Neural progenitor cell (in vitro differentiated cells): ENCODE measurements around the gene TAS2R30. TPM values are rescaled to one million over a fixed set of nuclear protein-coding genes. Genes with fewer than 3 reads are reported as not detected.

Source experiments
- DNase-seq: peaks from one replicate; pipeline ENCODE4 v3.0.0-alpha.2; 2016; ENCODE audit warnings: low spot score
- H2AFZ ChIP-seq: fragments of 200-600 bp; sonication (generic); replicated peaks from 2 replicates; pipeline ENCODE4 v1.6.1; 2016; ENCODE audit warnings: antibody characterized with exemption
- H3F3A ChIP-seq: fragments of 200-600 bp; sonication (generic); 2 replicates; pipeline ENCODE4 v1.6.1; 2016; ENCODE audit warnings: antibody characterized with exemption, low read depth
- H3K27ac ChIP-seq: fragments of 200-600 bp; sonication (generic); 2 replicates; pipeline ENCODE4 v1.5.1; 2016; ENCODE audit warnings: mild to moderate bottlenecking
- H3K27me3 ChIP-seq: fragments of 200-600 bp; sonication (generic); 2 replicates; pipeline ENCODE4 v1.6.1; 2016; ENCODE audit warnings: mild to moderate bottlenecking, moderate library complexity
- H3K36me3 ChIP-seq: fragments of 200-600 bp; sonication (generic); 2 replicates; pipeline ENCODE4 v1.5.1; 2016
- H3K4me1 ChIP-seq: fragments of 200-600 bp; sonication (generic); 2 replicates; pipeline ENCODE4 v1.6.1; 2016; ENCODE audit warnings: mixed run types
- H3K4me2 ChIP-seq: fragments of 200-600 bp; sonication (generic); 2 replicates; pipeline ENCODE4 v1.6.1; 2016
- H3K4me3 ChIP-seq: fragments of 200-600 bp; sonication (generic); 2 replicates; pipeline ENCODE4 v1.5.1; 2016
- H3K79me2 ChIP-seq: fragments of 200-600 bp; sonication (generic); 2 replicates; pipeline ENCODE4 v1.6.1; 2016; ENCODE audit warnings: low read depth
- H3K9ac ChIP-seq: fragments of 200-600 bp; sonication (generic); 2 replicates; pipeline ENCODE4 v1.6.1; 2016
- H3K9me3 ChIP-seq: fragments of 200-600 bp; sonication (generic); 2 replicates; pipeline ENCODE4 v1.5.1; 2016; ENCODE audit warnings: low read depth
- H4K20me1 ChIP-seq: fragments of 200-600 bp; sonication (generic); 2 replicates; pipeline ENCODE4 v1.6.1; 2016; ENCODE audit warnings: low read depth
- H3K27ac Mint-ChIP-seq: 3 replicates; pipeline ENCODE4 v1.8.0; 2021; ENCODE audit warnings: mixed read lengths
- H3K27me3 Mint-ChIP-seq: 2 replicates; pipeline ENCODE4 v1.8.0; 2022; ENCODE audit warnings: low read depth, mild to moderate bottlenecking, inconsistent platforms, moderate library complexity, mixed read lengths; ENCODE audit not compliant: insufficient read depth
- H3K36me3 Mint-ChIP-seq: 3 replicates; pipeline ENCODE4 v1.8.0; 2021; ENCODE audit warnings: mixed read lengths
- H3K4me1 Mint-ChIP-seq: 3 replicates; pipeline ENCODE4 v1.8.0; 2021; ENCODE audit warnings: mixed read lengths
- H3K4me3 Mint-ChIP-seq: 3 replicates; pipeline ENCODE4 v1.8.0; 2021; ENCODE audit warnings: mild to moderate bottlenecking, moderate library complexity, mixed read lengths
- H3K9me3 Mint-ChIP-seq: 3 replicates; pipeline ENCODE4 v1.8.0; 2020; ENCODE audit warnings: mixed read lengths
- CTCF ChIP-seq: fragments of 200-600 bp; sonication (generic); IDR thresholded peaks from 2 replicates; pipeline ENCODE4 v1.5.1; 2017; ENCODE audit warnings: antibody characterized with exemption, mild to moderate bottlenecking
- EZH2 ChIP-seq: fragments of 200-600 bp; sonication (generic); IDR thresholded peaks from 2 replicates; pipeline ENCODE4 v1.6.1; 2017; ENCODE audit warnings: antibody characterized with exemption, mild to moderate bottlenecking, moderate library complexity
- EZH2phosphoT487 ChIP-seq: fragments of 200-600 bp; sonication (generic); IDR thresholded peaks from 2 replicates; pipeline ENCODE4 v1.6.1; 2017; ENCODE audit warnings: antibody characterized with exemption
- small RNA-seq: library from RNA; depleted of rRNA; stranded (forward); fragments of <200 nt; gene quantifications from one replicate; pipeline ENCODE3, GENCODE V24; 2015
- total RNA-seq: library from RNA; depleted of rRNA; stranded (reverse); fragments of >200 nt; gene quantifications from 2 replicates; pipeline ENCODE4 v1.2.3, GENCODE V29; 2015; ENCODE audit warnings: low replicate concordance

Gene TAS2R30
- total RNA-seq, 1 donor from 2014 or later: 13.1 TPM

GRCh38 chr12:11092128-11092527, 42.3 kb downstream of the TAS2R30 start, which contains the start of gene TAS2R43:
Gene TAS2R43, minus strand, starts transcription at chr12:11092313. Its CDS starts 84 bp downstream, at chr12:11092229.
- TF ChIP-seq EZH2phosphoT487 (no peak), EZH2 (no peak), CTCF (no peak)
- Histone ChIP-seq H3K79me2 (no peaks in the 10 kb centered on the region), H3K27me3 (no peaks in the 10 kb centered on the region), H3K4me3 (no peak within 1 kb of the TSS), H3F3A (no peaks in the 10 kb centered on the region), H3K9me3 (no peaks in the 10 kb centered on the region), H3K36me3 (no peaks in the 10 kb centered on the region), H3K4me2 (no peak within 1 kb of the TSS), H3K4me1 (no peaks in the 10 kb centered on the region), H3K27ac (no peak within 1 kb of the TSS), H3K9ac (no peak within 1 kb of the TSS), H2AFZ (no peak within 1 kb of the TSS), H4K20me1 (no peaks in the 10 kb centered on the region)
- Mint-ChIP-seq H3K27ac (no peak within 1 kb of the TSS), H3K9me3 (peaks cover 4% of the 10 kb centered on the region), H3K36me3 (peaks cover 16% of the 10 kb centered on the region), H3K4me3 (no peak within 1 kb of the TSS), H3K27me3 (no peaks in the 10 kb centered on the region), H3K4me1 (no peaks in the 10 kb centered on the region)
- DNase-seq: no peak

- H3K79me2 ChIP-seq: no peaks in the 10 kb centered on the region
- H3K27me3 ChIP-seq: no peaks in the 10 kb centered on the region
- no peaks in the 10 kb centered on the region for H3F3A ChIP-seq
- Mint-ChIP-seq H3K4me1 (no peaks in the 10 kb centered on the region), H3K27ac (no peak overlapping the region), H3K9me3 (peaks cover 2% of the 10 kb centered on the region), H3K36me3 (peaks cover 12% of the 10 kb centered on the region), H3K27me3 (no peaks in the 10 kb centered on the region), H3K4me3 (no peak overlapping the region)
- H3K36me3 ChIP-seq: no peaks in the 10 kb centered on the region
- H3K4me1 ChIP-seq: no peaks in the 10 kb centered on the region
- H4K20me1 ChIP-seq: no peaks in the 10 kb centered on the region
- no peak for DNase-seq
- H3K4me3 ChIP-seq: no peak overlapping the region
- no peak overlapping the region for H3K9ac ChIP-seq
- no peak for TF ChIP-seq EZH2
- no peak for TF ChIP-seq EZH2phosphoT487
- TF ChIP-seq CTCF: no peak
- no peak overlapping the region for H3K4me2 ChIP-seq
- no peaks in the 10 kb centered on the region for H3K9me3 ChIP-seq
- no peak overlapping the region for H3K27ac ChIP-seq
- H2AFZ ChIP-seq: no peak overlapping the region
Observed at GRCh38 chr12:11089246-11089645, 45.2 kb downstream of the TAS2R30 start.

DNA sequence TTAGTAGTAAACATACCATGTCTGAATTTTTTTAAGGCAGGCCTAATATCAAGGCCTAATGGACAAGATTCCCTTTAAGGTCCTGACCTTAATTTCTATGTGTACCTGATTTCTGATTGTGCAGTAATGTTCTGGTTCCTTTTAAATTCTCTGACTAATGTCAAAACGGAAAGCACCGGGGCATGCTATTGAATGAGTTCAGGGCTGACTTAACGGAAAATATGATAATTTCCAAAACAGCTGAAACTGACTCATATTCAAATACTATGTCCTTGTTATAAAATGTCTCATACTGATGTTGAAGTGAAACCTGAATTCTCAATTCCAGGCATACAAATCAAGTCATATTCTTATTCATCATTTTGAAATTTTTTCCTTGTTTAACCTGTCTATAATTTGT, 49.0 kb downstream of the TAS2R30 start:
- Histone ChIP-seq H3K4me2 (no peak overlapping the region), H3K79me2 (no peaks in the 10 kb centered on the region), H3K4me1 (no peaks in the 10 kb centered on the region), H4K20me1 (no peaks in the 10 kb centered on the region), H3K36me3 (no peaks in the 10 kb centered on the region), H3F3A (no peaks in the 10 kb centered on the region), H3K27me3 (no peaks in the 10 kb centered on the region), H2AFZ (no peak overlapping the region), H3K4me3 (no peak overlapping the region), H3K9ac (no peak overlapping the region), H3K27ac (no peak overlapping the region), H3K9me3 (no peaks in the 10 kb centered on the region)
- TF ChIP-seq CTCF (no peak), EZH2phosphoT487 (no peak), EZH2 (no peak)
- Mint-ChIP-seq H3K36me3 (peaks cover 10% of the 10 kb centered on the region), H3K27me3 (no peaks in the 10 kb centered on the region), H3K4me3 (no peak overlapping the region), H3K9me3 (peaks cover 14% of the 10 kb centered on the region), H3K4me1 (no peaks in the 10 kb centered on the region), H3K27ac (no peak overlapping the region)
- no peak for DNase-seq

Small RNA genes lying within 50 kb of the gene (small RNA-seq; reads per million reads assigned to genes)
- not detected for gene AC018630.1

Other genes with a start within 250 kb of the TAS2R30 start
- gene TAS2R13, start 225.1 kb downstream of the TAS2R30 start, total RNA-seq: 2.0 and 2.4 TPM in 2 replicates
- not detected in 2 replicates for gene PRH2, start 205.4 kb downstream of the TAS2R30 start, total RNA-seq
- 4.1 and 7.0 TPM in 2 replicates for gene TAS2R14, start 195.4 kb downstream of the TAS2R30 start, total RNA-seq
- gene TAS2R50, start 147.7 kb downstream of the TAS2R30 start, total RNA-seq: 2.4 and 12.1 TPM in 2 replicates
- gene TAS2R20, start 136.3 kb downstream of the TAS2R30 start, total RNA-seq: 6.4 and 7.4 TPM in 2 replicates
- gene TAS2R19, start 112.0 kb downstream of the TAS2R30 start, total RNA-seq: 7.7 and 9.7 TPM in 2 replicates
- 7.8 and 13.2 TPM in 2 replicates for gene TAS2R31, start 103.2 kb downstream of the TAS2R30 start, total RNA-seq
- gene TAS2R46, start 72.3 kb downstream of the TAS2R30 start, total RNA-seq: 1.9 and 3.5 TPM in 2 replicates
- gene TAS2R43, start 42.3 kb downstream of the TAS2R30 start, total RNA-seq: 2.5 and 4.0 TPM in 2 replicates
- gene SMIM10L1, start 36.5 kb upstream of the TAS2R30 start, total RNA-seq: 11.6 and 16.3 TPM in 2 replicates
- not detected in 2 replicates for gene TAS2R42, start 52.3 kb upstream of the TAS2R30 start, total RNA-seq
- not detected in 2 replicates for gene PRB3, start 135.1 kb upstream of the TAS2R30 start, total RNA-seq
- gene PRB4, start 175.8 kb upstream of the TAS2R30 start, total RNA-seq: not detected in 2 replicates